SHP77 treated with DMSO at 0.1 percent for 48 hours (cell line): ENCODE data around the gene DAP.
"Not testable (repeated sequence)": the region's sequence is repeated elsewhere in the genome, so short reads cannot be mapped to it uniquely, and the experiment has no call there.

ENCODE experiments used
- DNase-seq: peaks from one replicate; lab custom pipeline; 2025; lab: John Stamatoyannopoulos, UW

DAP gene

DNA sequence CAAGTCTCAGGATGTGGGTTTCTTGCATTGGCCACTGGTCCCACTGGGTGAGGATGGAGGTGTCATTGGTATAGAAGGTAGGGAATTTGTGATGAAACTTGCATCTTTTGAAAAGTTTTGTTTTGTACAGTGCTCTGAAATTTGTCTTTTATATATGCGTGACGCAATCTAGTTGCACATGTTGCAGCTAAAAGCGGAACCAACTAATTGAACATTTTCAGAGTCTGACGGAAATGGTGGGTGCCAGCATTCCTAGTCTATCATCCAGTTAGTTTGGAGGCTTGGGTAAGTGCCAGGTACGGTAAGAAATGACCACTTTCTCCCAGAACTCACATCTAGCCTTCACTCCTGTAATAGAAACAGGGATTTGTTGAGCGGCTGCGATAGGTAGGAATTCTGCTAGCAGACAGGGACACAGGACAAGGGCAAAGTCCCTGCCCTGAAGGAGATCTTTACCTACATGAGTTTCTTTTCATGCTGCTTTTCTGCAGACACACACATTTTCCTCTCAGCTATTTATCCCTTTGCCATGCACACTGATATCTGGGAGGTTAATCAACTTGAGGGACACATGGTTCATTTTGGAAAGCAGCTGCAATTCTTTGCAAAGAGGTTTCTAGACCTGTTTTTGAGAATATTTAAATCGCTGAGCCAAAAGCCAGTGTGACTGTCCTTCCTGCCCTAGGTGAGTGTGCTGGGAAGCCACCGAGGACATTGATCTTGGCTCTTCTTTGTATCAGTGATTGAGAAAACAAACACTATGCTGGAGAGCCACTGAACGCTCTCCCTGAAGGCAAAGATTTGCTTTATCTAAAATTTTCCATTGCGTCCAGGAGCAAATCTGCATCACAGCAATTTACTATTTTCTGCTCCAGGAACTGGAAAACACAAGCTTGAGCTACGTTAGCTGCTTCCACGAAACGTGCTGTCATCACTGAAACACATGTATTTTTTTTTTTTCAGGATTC is 89.7 kb downstream of the DAP start:
- no peak for DNase-seq

DNA sequence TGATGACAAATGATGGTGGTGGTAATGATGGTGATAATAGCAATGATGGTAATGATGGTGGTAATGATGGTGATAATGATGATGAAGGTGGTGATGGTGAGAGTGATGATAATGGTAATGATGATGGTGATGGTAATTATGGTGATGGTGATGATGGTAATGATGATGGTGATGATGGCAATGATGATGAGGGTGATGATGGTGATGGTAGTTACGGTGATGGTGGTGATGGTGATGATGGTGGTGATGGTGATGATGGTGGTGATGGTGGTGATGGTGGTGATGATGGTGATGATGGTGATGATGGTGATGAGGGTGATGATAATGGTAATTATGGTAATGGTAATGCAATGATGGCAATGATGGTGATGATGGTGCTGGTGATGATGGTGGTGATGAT is 91.1 kb downstream of the DAP start:
- DNase-seq, result no peak

DNA sequence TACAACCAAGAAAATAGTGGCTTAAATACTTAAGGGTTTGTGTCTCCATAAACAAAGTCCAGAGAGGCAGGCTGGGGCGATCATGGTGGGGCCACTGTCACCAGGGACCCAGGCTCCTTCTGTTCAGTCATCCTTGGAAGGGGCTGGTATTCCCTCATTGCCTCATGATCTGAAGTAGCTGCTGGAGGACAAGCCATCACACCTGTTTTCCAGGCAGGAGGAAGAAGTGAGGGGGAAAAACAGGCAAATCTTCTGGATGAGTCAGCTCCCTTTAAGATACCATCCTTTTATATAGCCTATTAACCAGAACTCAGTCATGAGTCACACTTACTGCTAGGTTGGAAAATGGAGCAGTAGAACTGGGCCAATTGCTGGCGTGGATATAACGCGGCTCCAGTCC is 92.3 kb downstream of the DAP start:
- no peak for DNase-seq

DNA sequence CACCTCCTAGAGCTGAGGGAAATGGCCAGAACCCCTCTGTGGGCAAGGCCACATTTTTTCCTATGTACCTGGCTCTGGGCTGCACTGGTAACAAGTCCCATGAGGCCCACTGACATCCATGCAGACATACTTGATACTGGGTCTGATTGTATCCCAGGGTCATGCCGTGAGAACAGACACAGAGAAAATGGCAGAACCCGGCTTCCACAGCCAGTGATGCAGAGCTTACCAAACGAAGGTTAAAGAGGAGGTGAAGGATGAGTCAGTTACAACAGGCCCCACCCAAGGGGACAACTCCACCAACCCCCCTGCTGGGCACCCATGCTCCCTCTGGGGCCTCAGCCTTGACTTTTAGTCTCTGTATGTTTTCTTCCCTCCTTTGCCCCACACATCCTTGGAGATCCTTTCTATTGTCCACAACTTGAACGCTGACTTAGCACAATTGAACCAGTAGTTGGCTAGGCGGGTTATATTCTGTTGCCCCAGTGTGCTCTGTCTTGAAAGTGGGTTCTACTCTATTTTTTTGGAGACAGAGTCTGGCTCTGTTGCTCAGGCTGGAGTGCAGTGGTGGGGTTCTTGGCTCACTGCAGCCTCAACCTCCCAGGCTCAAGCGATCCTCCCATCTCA is 93.5 kb downstream of the DAP start:
- no peak for DNase-seq

DNA sequence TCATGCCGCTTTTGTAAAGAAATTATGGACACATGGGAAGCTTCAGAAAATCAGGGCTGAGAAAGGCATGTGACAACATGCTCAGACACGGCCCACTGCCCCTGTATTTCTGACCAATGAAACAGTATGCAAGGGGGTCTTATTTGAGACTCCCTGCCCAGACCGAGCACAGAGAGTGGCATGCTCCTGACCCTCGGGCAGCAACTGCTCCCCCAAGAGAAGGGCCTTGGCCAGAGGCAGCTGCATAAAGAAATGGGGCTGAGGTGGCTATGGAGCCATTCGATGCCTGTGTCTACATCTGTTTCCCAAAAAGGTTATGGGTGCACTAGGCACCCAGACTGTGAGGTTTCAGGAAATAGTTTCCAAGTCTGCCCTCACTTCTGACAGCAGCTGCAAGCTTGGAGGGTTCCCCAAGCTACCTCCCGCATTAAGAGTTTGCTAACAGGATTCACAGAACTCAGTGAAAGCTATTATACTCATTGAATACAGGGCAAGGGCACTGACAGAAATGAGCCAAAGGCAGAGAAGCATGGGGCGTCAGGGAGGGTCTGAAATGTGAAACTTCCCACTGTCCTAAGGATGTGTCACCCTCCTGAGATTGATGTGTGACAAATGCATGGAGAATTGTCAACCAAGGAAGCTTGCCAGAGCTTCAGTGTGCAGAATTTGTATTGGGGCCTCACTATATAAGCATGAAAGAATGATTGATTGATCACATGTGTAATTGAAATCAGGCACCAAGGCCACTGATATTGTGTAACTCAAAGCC is 94.3 kb downstream of the DAP start:
- no peak for DNase-seq

DNA sequence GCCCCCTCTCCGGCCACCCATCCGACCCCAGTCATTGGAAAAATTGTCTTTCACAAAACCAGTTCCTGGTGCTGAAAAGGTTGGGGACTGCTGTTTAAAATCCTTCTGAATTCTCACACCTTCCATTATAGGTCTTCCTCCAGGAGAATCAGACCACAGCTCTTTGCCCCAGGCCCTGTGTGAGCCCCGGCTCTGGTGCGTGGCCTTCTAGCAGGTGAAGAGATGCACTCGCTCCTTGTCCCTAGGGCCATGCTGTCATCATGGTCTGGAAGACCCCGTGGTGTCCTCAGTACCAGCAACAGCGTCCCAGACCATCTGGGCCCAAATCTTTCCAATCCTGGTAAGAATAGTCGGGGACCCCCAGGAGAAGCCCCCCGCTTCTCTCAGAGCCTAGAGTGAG is 95.2 kb downstream of the DAP start:
- no peak for DNase-seq

DNA sequence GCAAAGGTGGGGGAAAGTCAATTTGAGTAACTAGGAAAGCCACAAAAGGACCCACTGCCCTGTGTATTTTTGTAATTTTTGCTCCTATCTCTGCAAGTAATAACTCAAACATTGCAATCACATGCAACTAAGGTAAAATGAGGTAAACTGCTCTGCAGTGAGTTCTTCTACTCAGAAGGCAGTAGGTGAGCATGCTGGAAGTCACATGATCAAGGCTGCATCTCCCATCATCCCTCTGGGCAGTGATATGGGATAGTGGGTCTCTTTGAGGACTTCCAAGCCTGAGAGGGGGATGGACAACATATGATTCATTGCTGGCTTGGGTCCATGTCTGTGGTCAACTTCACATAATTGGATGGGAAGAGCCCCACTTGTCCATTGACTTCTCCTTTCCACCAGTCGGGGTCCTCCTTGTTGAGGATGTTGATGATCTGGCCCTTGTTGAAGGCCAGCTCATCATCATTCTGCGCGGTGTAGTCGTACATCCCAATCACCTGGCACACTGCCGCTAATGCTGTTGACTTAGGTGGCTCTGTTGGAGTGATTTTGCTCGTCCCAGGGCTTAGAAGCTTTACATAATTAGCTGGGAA is 96.8 kb downstream of the DAP start:
- DNase-seq, result not testable (repeated sequence)

DNA sequence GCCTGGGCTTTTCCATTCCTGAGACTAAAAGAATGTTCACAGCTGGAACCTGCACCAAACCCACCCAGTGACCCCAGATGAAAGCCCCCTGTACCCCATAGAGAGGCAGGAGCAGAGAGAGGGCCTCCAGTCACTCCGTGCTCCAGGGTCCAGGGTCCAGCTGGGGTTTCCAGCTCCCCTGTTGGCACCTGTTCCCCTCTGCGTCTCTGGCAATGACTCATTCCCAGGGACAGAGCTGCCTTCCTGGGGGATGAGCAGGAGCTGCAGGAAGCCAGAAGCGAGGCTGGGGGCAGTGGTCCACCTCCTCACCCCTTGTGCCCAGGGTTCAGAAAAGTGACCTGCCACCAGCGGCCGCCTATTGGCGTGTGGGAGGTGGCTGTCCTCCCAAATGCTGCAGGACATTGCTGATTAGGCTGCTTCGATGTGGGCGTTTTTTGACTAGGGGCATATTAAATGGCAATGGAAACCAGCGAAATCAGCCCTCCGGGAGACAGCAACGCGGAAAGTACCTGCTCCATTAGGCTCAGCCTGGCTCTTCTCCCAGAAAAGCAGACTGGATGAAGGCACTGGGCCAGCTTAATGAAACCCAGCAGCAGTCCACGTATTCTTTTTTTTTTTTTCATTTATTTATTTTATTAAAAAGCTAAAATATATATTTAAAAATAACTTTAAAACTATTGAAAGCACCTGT is 97.4 kb downstream of the DAP start:
- DNase-seq, result no peak

DNA sequence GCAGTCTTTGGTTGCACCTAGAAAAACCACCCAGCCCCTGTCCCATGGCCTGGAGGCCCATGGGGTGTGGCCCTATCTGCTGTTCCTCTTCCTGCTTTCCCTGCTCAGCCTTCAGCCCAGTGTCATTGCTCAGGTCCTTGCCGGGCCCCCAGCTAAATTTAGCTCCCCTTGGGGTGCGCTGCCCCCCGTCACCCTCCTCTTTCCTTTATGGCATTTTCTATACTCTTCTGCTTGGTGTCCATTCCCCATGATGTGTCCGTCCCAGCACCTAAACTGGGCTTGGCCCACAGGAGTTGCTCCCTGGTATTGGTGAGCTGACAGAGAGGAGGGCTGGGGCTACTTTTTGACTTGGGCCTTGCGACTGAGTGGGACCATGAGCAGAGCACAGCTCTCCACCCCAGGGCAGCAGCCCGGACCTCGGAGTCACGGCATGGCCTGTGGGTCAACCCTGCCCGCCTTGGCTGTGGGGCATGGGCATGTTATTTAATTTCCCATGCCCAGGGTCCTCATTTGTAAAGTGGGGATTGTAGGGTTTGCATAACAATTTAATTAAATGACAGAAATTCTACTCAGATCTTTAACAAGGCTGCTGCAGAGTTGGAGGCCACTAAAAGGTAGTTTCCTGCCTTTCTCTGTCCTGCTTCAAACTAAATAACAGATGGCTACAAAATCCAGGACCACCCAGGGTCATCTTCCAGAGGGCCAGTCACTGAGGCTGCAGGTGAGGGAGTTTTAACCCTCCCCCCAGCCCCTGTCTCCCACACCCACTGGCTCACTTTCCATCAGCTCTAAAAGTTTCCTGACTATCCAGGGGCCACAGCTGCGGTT is 98.2 kb downstream of the DAP start:
- no peak for DNase-seq

DNA sequence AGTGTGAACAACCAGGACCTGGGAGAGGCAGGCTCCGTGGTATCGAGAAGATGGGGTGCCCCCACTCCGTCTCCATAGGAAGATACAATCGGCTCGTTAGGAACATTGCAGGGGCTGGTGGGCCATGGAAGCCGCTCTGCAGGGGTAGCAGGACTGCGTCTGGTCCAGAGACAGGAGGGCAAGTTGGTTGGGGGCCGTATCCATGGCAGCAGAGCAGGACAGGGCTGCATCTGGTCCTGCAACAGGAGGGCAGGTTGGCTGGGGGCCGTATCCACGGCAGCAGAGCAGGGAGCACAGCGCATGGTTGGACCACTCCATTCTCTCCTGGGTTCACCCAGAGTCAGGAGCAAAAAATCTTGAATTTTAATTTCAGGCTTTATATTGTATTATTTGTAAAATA is 99.0 kb downstream of the DAP start:
- no peak for DNase-seq

DNA sequence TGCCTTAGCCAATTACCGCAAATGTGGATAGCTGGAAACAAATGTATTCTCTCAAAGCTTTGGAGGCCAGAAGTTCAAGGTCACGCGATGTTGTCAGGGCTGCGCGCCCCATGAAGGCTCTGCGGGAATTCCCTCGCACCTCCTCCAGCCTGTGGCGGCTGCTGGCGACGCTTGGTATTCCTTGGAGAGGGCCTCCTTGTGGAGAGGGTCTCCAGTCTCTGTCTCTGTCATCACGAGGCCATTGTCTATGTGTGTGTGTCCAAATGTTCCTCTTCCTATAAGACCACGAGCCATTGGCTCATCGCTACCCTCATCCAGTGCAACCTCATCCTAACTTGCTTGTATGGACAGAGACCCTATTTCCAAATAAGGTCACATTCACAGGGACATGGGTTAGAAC is 99.6 kb downstream of the DAP start:
- DNase-seq, result no peak

DNA sequence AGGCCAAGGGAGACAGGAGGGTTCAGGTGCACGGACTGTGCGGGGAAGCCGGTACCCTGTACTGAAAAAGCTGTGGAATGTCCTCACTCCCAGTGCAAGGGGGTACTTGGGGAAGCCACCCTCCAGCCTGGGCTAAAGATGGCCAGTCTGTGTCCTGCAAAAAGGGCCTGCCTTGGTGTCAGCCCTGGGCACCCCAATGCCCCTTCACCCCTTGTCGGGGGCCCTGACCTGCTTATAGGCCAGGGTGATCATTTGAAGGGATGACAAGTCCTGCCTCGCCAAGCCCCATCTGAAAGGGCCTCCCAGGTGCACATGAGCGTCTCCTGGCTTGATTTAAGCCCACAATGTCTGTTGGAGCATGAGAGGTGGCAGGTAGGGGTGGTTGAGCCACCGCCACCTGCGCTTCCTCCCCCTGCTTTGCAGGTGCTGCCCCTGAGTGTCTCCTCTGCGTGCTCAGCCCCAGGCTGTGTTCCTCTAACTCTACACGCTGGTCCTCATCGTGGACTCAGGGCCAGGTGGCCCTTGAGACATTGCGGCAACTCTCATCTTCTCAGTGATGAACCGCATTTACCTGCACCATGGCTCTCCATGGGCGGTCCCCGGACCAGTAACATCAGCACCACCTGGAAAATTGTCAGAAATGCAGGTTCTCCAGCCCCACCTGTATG is 100.2 kb downstream of the DAP start:
- DNase-seq, result no peak

DNA sequence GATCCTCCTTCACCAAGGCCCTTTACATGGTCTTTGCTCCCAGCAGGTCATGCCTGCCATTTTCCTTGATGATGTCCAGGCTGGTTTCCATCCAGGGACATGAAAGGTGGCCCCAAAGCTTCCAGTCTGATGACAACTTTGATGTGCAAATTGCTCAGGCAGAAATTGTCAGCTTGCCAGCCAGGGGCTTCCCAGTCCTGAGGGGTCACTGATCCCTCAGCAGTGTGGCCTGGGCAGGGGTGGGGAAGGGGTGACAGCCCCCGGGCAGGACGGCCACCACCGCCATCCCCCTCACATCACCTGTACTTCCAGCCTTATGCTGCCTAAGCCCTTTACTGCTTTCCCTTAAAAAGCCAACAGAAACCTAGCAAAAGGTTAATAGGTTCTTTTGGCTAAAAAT is 100.9 kb downstream of the DAP start:
- DNase-seq, result no peak

DNA sequence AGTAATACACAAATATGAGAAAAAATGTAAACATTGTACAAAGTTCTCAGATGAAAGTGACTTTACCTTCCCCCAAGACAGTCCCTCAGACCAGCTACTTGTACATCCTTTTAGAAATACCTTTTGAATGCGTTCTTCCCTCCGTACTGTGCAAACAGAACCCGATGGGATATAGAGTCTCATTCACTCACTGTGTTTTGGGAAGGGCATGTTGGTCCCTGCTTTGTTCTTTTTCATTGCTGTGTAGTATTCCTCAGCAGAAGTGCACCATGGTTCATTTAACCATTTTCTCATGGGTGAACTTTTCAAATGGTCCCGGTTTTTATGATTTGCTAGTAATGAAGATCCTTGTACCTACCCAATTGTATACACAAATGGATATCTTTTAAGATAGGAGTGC is 102.8 kb downstream of the DAP start:
- no peak for DNase-seq

DNA sequence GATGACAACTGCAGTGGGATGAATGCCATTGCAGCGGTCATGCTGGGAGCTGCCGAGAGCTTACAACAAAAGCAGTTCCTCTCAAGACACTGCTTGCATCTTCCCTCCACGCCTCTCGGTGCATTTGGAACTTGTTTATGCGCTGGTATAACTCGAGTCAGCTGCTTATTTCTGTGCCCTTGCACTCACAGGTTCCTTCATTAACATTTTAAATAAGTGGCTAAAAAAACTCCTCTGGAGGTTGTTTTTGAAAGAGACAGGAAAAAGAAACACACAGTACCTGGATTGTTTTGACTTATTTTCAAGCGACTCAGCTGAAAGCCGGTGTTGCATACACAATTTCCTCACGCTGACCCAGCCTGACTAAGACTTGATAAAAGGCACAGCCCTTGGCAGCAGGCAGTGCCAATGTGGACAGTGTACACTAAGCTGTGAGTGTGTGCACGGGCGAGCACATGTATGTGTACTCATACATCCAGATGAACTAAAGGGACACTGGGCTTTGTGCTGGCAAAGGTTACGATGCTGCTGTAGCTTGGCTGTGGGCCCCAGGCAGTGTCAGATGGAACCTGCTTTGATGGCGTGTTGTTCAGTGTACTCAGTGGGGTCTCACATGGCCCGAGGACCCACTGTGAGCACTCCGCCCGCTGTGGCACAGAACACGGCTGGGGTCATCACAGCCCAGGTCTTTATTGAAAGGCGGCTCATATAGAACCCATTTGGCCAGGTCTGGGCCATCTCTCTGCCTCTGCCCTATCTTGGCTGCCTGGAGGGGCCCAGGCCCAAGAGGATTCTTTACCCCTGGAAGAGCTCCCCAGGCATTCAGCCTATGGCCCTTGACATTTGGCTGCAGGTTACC is 104.8 kb downstream of the DAP start:
- no peak for DNase-seq

DNA sequence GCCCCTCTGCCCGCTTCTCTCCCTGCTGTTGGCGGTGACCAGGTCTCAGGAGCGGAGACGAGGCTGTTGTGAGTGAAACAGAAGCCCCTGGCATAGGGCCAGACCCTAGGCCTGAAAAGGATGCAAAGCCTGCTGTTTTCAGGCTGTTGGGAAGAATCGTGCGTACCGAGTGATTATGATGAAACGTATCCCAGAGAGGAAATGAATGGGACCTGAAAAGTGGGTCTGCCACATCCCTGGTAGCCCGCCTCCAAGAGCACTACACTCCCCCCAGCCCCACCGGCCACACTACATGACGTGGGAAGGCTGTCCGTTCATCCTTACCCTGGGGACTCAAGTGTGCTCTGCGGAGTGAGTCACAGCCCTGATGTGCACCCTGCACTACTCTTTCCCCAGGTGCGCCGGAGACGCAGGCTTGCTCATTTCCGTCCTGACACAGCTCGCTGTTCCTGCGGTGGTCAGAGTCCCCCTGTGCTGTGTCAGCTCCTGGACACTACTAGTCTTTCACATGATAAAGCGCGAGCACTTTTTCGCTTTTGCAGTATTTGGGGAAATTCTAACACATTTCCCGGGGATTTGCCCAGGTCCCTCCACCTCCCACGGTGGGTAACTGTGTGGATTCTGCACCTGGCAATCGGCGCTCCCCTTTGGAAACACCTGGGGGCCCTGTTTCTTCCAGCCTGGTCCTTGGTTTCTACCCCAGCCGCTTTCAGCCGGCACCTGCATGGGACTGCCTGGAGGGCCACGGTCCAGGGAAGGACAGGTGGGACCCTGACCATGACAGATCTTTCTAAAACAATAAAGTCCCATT is 105.7 kb downstream of the DAP start:
- DNase-seq, result peak; percentile 63

DNA sequence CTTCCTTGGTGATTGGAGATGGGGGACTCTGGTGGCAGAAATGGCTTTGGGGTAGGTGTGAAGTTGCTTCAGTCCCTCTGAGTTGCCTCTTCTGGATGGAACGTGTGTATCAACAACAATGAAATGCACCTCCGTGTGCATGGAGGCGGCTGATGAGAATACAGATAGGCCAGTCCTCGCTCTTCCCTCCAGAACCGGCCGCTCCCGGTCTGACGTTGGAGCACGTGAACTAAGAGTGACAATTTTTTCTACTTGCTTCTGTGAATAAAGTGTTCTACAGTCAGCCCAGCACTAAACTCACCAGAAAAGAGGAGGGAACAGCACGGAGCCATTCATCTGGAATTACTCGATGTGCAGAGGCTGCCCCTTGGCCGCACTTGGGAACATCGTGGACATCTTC is 106.5 kb downstream of the DAP start:
- DNase-seq, result no peak

DNA sequence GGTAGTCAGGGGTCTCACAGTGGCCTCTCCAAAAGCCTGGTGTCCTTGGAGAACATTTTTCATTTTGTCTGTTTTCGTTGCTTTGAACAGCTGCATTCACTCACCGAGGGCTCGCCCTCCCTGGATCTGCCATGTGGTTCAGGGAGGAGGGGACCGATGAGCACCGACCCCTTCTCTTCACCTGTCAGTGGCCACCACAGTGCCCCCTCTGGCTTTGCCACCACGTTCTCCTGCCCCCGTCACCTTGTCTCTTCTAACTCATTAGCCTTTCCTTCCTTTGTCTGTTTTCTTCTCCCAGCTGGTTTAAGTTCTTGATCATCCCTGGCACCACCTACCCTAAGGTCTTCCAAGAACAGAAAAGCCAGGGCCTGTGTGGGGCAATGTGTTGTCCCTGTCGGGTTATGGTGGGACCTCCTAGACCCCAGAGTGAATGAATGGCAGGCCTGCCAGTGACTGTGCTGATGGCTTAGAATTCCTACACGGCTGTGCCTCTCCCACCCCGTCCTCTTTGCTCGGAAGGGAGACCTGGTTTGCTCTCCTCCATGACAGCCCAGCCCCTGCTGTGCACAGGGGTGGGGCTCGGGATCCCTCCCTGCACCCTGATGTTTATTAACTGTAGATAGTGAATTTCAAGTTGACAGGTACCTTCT is 107.2 kb downstream of the DAP start:
- DNase-seq, result no peak
